ENCODE data around the gene CMAS. TPM values are rescaled to one million over a fixed set of nuclear protein-coding genes. Genes with fewer than 3 reads are reported as not detected.

The CMAS gene
- total and polyA plus RNA-seq, 2 donors (not counting 1 experiment from before 2014, with no cell fraction given) = 24.3 to 25.6 TPM

DNA sequence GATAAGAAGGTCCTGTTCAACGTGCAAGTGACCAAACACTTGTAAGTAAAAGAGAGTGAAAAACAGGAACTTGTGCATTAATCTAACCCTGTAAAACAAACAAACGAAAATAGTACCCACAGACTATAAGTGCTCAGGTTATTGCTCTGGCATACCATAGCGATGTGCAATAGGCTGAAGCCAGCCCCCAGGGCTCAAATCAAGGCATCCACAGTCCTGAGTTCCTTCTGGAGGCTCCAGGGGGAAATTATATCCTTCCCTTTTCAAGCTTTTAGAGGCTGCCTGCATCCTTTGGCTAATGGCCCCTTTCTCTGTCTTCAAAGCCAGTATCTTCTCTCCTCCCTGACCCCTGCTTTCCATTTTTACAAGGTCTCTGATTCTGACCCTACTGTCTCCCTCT, 8.1 kb upstream of the CMAS start:
- H3K79me2 ChIP-seq (ENCODE audit: control insufficient read depth, insufficient read depth, low read length) = no peaks in the 10 kb centered on the region
- no peaks in the 10 kb centered on the region for H4K20me1 ChIP-seq (ENCODE audit: control insufficient read depth, extremely low read depth, insufficient read depth, low read length)
- TF ChIP-seq EZH2 (IDR thresholded peaks at IDR 0.05; ENCODE audit: low read length, missing control alignments) = no peak
- TF ChIP-seq, protein P1, sequence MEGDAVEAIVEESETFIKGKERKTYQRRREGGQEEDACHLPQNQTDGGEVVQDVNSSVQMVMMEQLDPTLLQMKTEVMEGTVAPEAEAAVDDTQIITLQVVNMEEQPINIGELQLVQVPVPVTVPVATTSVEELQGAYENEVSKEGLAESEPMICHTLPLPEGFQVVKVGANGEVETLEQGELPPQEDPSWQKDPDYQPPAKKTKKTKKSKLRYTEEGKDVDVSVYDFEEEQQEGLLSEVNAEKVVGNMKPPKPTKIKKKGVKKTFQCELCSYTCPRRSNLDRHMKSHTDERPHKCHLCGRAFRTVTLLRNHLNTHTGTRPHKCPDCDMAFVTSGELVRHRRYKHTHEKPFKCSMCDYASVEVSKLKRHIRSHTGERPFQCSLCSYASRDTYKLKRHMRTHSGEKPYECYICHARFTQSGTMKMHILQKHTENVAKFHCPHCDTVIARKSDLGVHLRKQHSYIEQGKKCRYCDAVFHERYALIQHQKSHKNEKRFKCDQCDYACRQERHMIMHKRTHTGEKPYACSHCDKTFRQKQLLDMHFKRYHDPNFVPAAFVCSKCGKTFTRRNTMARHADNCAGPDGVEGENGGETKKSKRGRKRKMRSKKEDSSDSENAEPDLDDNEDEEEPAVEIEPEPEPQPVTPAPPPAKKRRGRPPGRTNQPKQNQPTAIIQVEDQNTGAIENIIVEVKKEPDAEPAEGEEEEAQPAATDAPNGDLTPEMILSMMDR (conservative IDR thresholded peaks at IDR 0.05 in 1 of 2, IDR thresholded peaks at IDR 0.05 in 1 of 2; ENCODE audit: low read depth in 1 of 2, low read length in 2 of 2) = no peak
- no peak overlapping the region for H3K4me2 ChIP-seq (ENCODE audit: extremely low read depth, insufficient read depth, low read length)
- H2AFZ ChIP-seq (ENCODE audit: low read length) = no peak overlapping the region
- no peaks in the 10 kb centered on the region for H3K27me3 ChIP-seq (ENCODE audit: control insufficient read depth, insufficient read depth, low read length)
- no peaks in the 10 kb centered on the region for H3K9me3 ChIP-seq (ENCODE audit: control insufficient read depth, insufficient read depth, low read depth, low read length)
- peak in 1 of 2 donors; percentile 2 for DNase-seq (ENCODE audit: low read depth in 2 of 2)
- no peaks in the 10 kb centered on the region for H3K36me3 ChIP-seq (ENCODE audit: control insufficient read depth, insufficient read depth, low read length)
- H3K4me1 ChIP-seq (ENCODE audit: control insufficient read depth, extremely low read depth, insufficient read depth, low read length) = no peaks in the 10 kb centered on the region
- H3K4me3 ChIP-seq (replicated peaks in 1 of 4; ENCODE audit: control extremely low read depth in 1 of 4, insufficient read depth in 1 of 4, low read depth in 3 of 4, low read length in 4 of 4) = no peak overlapping the region
- H3K27ac ChIP-seq (ENCODE audit: insufficient read depth, low read length) = no peak overlapping the region
- H3K9ac ChIP-seq (ENCODE audit: insufficient read depth, low read length) = no peak overlapping the region

DNA sequence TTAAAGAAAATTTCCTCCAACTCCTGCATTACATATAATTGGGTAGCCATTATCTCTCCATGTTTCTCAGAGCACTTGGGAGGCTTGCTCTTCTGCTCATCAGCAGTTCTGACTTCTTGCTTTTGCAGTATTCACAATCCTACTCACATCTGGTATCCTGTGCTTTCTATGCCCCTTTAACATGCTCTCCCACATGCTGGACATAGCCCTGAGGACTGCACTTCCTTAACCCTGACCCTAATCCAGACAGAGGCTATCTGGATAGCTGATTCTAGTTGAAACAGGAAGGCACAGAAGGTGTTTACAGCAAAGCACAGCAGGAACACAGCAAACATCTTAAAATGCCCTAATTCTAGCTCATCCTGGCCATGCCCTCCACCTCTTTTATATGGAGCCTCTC, 7.3 kb upstream of the CMAS start:
- no peak overlapping the region for H3K4me2 ChIP-seq (ENCODE audit: extremely low read depth, insufficient read depth, low read length)
- TF ChIP-seq EZH2 (IDR thresholded peaks at IDR 0.05; ENCODE audit: low read length, missing control alignments) = no peak
- TF ChIP-seq, protein P1 (conservative IDR thresholded peaks at IDR 0.05 in 1 of 2, IDR thresholded peaks at IDR 0.05 in 1 of 2; ENCODE audit: low read depth in 1 of 2, low read length in 2 of 2) = no peak

DNA sequence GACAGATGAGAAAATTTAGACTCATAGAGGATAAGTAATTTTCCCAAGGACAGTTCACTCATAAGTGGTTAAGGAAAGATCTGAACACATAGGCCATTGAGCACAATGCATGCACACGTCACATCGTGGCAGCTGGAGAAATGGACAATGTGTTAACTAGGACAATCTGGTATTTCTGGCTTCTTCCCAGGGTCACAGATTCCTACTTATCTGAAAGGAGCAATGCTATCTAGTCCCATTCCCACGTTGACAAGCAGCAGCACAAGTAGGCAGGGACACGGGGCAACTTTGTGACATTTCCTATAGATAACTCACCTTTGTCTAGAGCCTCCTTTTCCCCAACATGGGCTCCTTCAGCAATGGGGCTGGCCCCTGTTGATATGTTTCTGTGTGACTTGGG, 6.7 kb upstream of the CMAS start:
- Histone ChIP-seq H3K4me2 (ENCODE audit: extremely low read depth, insufficient read depth, low read length) (no peak overlapping the region), H3K4me3 (replicated peaks in 1 of 4; ENCODE audit: control extremely low read depth in 1 of 4, insufficient read depth in 1 of 4, low read depth in 3 of 4, low read length in 4 of 4) (no peak overlapping the region), H3K4me1 (ENCODE audit: control insufficient read depth, extremely low read depth, insufficient read depth, low read length) (no peaks in the 10 kb centered on the region), H3K9me3 (ENCODE audit: control insufficient read depth, insufficient read depth, low read depth, low read length) (no peaks in the 10 kb centered on the region), H2AFZ (ENCODE audit: low read length) (no peak overlapping the region), H3K79me2 (ENCODE audit: control insufficient read depth, insufficient read depth, low read length) (no peaks in the 10 kb centered on the region), H3K9ac (ENCODE audit: insufficient read depth, low read length) (no peak overlapping the region), H4K20me1 (ENCODE audit: control insufficient read depth, extremely low read depth, insufficient read depth, low read length) (no peaks in the 10 kb centered on the region), H3K27ac (ENCODE audit: insufficient read depth, low read length) (no peak overlapping the region), H3K36me3 (ENCODE audit: control insufficient read depth, insufficient read depth, low read length) (no peaks in the 10 kb centered on the region), H3K27me3 (ENCODE audit: control insufficient read depth, insufficient read depth, low read length) (no peaks in the 10 kb centered on the region)
- no peak for DNase-seq (ENCODE audit: low read depth in 2 of 2)
- TF ChIP-seq, protein P1 (conservative IDR thresholded peaks at IDR 0.05 in 1 of 2, IDR thresholded peaks at IDR 0.05 in 1 of 2; ENCODE audit: low read depth in 1 of 2, low read length in 2 of 2) = no peak
- no peak for TF ChIP-seq EZH2 (IDR thresholded peaks at IDR 0.05; ENCODE audit: low read length, missing control alignments)

More for the DNA sequence above, 7.3 kb upstream of the CMAS start:
- Histone ChIP-seq H3K27me3 (ENCODE audit: control insufficient read depth, insufficient read depth, low read length) (no peaks in the 10 kb centered on the region), H3K9ac (ENCODE audit: insufficient read depth, low read length) (no peak overlapping the region), H3K4me3 (replicated peaks in 1 of 4; ENCODE audit: control extremely low read depth in 1 of 4, insufficient read depth in 1 of 4, low read depth in 3 of 4, low read length in 4 of 4) (no peak overlapping the region), H2AFZ (ENCODE audit: low read length) (no peak overlapping the region), H3K36me3 (ENCODE audit: control insufficient read depth, insufficient read depth, low read length) (no peaks in the 10 kb centered on the region), H3K4me1 (ENCODE audit: control insufficient read depth, extremely low read depth, insufficient read depth, low read length) (no peaks in the 10 kb centered on the region), H3K9me3 (ENCODE audit: control insufficient read depth, insufficient read depth, low read depth, low read length) (no peaks in the 10 kb centered on the region), H4K20me1 (ENCODE audit: control insufficient read depth, extremely low read depth, insufficient read depth, low read length) (no peaks in the 10 kb centered on the region), H3K27ac (ENCODE audit: insufficient read depth, low read length) (no peak overlapping the region), H3K79me2 (ENCODE audit: control insufficient read depth, insufficient read depth, low read length) (no peaks in the 10 kb centered on the region)
- DNase-seq (ENCODE audit: low read depth in 2 of 2) = no peak
